Esophagus squamous epithelium (tissue), 5 donors: ENCODE measurements around the gene CD46. TPM values are rescaled to one million over a fixed set of nuclear protein-coding genes. Genes with fewer than 3 reads are reported as not detected.
A peak's percentile ranks its signal among the peaks of the same experiment; 100 is the strongest.

ENCODE experiments used
- DNase-seq: peaks from one replicate; lab custom pipeline; 2025; lab: John Stamatoyannopoulos, UW
- H3K27ac ChIP-seq, 4 donors: fragments of 200-600 bp; sonication (generic); one replicate each; pipeline ENCODE4 v1.5.1; 2016 to 2019; ENCODE audit warnings: mild to moderate bottlenecking in 1 of 4
- H3K27me3 ChIP-seq, 4 donors: fragments of 200-600 bp; sonication (generic); 1 replicate in 3 of 4; 2 replicates in 1 of 4; pipeline versions ENCODE4 v1.5.1 to v1.6.0; 2017 to 2021; ENCODE audit warnings: antibody characterized with exemption in 1 of 4
- H3K36me3 ChIP-seq, 3 donors: fragments of 200-600 bp; sonication (generic); one replicate each; pipeline ENCODE4 v1.5.1; 2016 to 2019
- H3K4me1 ChIP-seq, 3 donors: fragments of 200-600 bp; sonication (generic); one replicate each; pipeline ENCODE4 v1.5.1; 2017 to 2019
- H3K4me3 ChIP-seq, 4 donors: fragments of 200-600 bp; sonication (generic); 1 replicate in 3 of 4; 2 replicates in 1 of 4; pipeline ENCODE4 v1.5.1; 2016 to 2019; ENCODE audit warnings: mild to moderate bottlenecking in 2 of 4, moderate library complexity in 1 of 4
- H3K9me3 ChIP-seq, 3 donors: fragments of 200-600 bp; sonication (generic); one replicate each; pipeline ENCODE4 v1.5.1; 2016 to 2019
- POLR2A ChIP-seq, 4 donors: fragments of 450-650 bp; IDR thresholded peaks; one replicate each; pipeline ENCODE4 v1.6.1; 2017; ENCODE audit warnings: antibody characterized with exemption in 4 of 4, mild to moderate bottlenecking in 4 of 4, moderate library complexity in 3 of 4
- WGBS, 2 donors: methylation state at CpG; one replicate each; pipeline ENCODE4 v1.1.5; 2018; 5-methylcytosine and 5-hydroxymethylcytosine counted together
- intact Hi-C: fragments of 100-400 bp; cut with DNase I; formaldehyde crosslinking; loops from one replicate; pipeline ENCODE4 v1.15.0; 2022
- total RNA-seq, 4 donors: library from RNA; depleted of rRNA; stranded (reverse); fragments of >200 nt; gene quantifications; one replicate each; pipeline ENCODE4 v1.1.0, GENCODE V29; 2016
- TF ChIP-seq, protein P1 (sequence below), 6 experiments: fragments of 450-650 bp in 4 of 6; fragments of 200-600 bp in 2 of 6; sonication (generic) in 2 of 6; IDR thresholded peaks; one replicate each; pipeline ENCODE4 v1.5.1; 2016 to 2019; ENCODE audit warnings: antibody characterized with exemption in 6 of 6, mild to moderate bottlenecking in 4 of 6, moderate library complexity in 4 of 6
- donor health status: DM: yes; HTN: yes; CAD: no.

Gene CD46
- total RNA-seq, 4 donors from 2014 or later = 131 to 191 (median 157) TPM

DNA sequence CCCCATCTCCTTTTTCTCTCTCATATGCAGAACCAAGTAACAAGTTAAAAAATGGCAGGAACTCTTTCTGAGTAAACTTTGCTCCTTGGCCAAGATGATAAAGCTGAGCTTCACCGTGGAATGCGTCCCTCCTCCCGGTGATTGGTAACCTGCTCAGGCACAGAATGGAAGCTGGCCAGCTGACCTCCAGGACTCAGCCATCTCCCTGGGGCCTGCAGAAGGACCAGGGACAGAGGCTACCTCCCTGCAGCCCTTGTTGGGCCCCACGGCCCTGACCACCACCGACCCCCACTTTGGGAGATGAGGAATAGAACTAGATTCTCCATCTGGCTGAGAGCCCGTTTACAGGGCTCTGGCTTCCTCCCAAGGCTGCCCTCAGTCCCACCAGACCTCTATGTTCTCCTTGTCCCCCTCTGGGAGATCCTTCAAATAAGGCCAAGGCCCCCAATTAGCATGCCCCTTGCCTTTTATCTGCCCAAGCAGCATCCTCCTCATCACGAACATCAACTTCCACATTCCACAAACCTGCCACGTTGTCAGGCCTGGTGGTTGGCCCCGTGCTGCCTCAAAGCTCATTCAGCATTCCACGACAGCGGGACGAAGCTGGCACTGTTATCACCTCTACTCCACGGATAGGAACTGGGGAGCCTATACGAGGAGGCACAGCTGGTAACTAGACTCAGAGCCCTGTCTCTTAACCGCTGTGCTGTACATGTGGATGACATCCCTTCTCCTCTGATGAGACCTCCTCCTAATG, 84.9 kb downstream of the CD46 start:
- peaks cover 0 to 35% (median 0%) of the 10 kb centered on the region in 3 donors for H3K36me3 ChIP-seq
- H3K4me1 ChIP-seq = peaks cover 45 to 97% (median 50%) of the 10 kb centered on the region in 3 donors
- H3K27ac ChIP-seq = peak overlapping the region in 3 of 4 donors; percentile 31 to 81 (median 49)
- TF ChIP-seq, protein P1, sequence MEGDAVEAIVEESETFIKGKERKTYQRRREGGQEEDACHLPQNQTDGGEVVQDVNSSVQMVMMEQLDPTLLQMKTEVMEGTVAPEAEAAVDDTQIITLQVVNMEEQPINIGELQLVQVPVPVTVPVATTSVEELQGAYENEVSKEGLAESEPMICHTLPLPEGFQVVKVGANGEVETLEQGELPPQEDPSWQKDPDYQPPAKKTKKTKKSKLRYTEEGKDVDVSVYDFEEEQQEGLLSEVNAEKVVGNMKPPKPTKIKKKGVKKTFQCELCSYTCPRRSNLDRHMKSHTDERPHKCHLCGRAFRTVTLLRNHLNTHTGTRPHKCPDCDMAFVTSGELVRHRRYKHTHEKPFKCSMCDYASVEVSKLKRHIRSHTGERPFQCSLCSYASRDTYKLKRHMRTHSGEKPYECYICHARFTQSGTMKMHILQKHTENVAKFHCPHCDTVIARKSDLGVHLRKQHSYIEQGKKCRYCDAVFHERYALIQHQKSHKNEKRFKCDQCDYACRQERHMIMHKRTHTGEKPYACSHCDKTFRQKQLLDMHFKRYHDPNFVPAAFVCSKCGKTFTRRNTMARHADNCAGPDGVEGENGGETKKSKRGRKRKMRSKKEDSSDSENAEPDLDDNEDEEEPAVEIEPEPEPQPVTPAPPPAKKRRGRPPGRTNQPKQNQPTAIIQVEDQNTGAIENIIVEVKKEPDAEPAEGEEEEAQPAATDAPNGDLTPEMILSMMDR (IDR thresholded peaks at IDR 0.05) = no peak
- no peak for TF ChIP-seq POLR2A (IDR thresholded peaks at IDR 0.05)
- H3K9me3 ChIP-seq = no peaks in the 10 kb centered on the region
- 62 to 71% methylated on average over 12 to 15 of the region's 15 CpGs for WGBS, 2 donors
- H3K27me3 ChIP-seq = no peaks in the 10 kb centered on the region
- no peak for DNase-seq
- no peak overlapping the region for H3K4me3 ChIP-seq
- intact Hi-C loops = no loop called here

DNA sequence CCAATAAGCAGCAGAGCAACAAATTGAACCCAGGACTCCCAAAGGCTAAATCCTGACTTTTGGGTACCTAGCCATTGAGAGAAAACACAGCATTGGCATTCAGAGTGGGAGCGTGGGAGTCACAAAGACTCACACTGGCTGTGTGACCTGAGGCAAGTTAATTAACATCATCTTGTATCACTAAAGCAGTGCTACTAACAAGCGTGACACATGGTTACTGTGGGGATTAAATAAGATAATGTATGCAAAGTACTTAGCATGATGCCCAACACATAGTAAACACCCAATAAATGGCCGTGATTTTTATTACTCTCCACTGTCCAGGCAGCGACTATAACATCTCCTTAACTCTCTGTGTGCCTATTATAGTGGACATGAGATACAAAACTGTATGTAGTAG, 85.8 kb downstream of the CD46 start:
- Histone ChIP-seq H3K9me3 (no peaks in the 10 kb centered on the region), H3K27ac (peak overlapping the region in 2 of 4 donors; percentile 49 to 81), H3K4me3 (no peak overlapping the region), H3K36me3 (peaks cover 0 to 38% (median 0%) of the 10 kb centered on the region in 3 donors), H3K4me1 (peaks cover 44 to 97% (median 50%) of the 10 kb centered on the region in 3 donors), H3K27me3 (no peaks in the 10 kb centered on the region)
- TF ChIP-seq POLR2A (IDR thresholded peaks at IDR 0.05) = no peak
- TF ChIP-seq, protein P1 (IDR thresholded peaks at IDR 0.05) = no peak
- DNase-seq = no peak
- intact Hi-C loops = no loop called here
- WGBS, 2 donors = 66 to 67% methylated on average over 4 of the region's 4 CpGs

DNA sequence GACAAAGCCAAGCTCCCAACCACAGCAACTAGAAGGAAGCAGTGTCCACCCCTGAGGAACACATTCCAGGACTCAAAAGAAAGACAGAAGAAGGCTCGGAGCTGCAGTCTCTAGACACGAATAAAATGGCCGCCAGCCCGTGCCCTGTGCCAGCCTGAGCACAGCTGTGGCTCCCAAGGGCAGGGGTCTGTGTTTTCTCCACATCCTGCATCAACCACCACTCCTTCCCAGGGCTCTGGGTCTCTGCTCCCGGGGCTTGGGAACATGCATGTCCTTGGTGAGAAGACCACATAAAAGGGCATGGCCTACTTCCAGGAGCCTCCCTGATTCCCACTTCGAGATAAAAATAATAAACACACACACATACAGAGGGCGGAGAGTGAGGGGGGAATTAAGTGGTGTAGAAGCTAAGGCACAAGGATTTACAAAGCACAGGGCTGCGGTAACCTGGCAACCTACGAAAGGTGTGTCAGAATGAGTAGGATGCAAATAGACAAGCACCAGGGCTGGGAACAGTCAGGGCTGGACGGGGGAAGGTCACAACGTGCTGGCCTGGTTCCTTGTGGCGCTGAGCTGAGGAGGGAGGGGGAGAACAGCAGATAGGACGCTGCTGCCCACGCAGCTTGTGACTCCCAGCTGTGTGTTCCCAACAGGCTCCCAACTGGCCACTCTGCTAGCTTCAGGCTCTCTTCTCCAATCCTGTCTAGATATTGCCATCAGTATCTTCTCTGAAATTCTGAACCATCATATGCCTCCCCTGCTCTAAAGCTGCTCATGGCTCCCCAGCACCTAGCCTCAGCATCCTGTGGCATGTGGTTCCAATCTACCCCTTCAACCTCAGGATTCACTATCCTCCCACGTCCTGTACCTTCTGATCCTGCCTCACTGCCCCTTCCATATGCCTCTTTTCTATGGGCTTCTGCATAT, 86.6 kb downstream of the CD46 start:
- peaks cover 40 to 97% (median 50%) of the 10 kb centered on the region in 3 donors for H3K4me1 ChIP-seq
- intact Hi-C loops = no loop called here
- peak overlapping the region; percentile 45 to 81 (median 54) for H3K27ac ChIP-seq
- no peaks in the 10 kb centered on the region for H3K27me3 ChIP-seq
- WGBS, 2 donors = 43% methylated on average over 13 to 14 of the region's 15 CpGs
- H3K9me3 ChIP-seq = no peaks in the 10 kb centered on the region
- TF ChIP-seq, protein P1 (IDR thresholded peaks at IDR 0.05) = no peak
- TF ChIP-seq POLR2A (IDR thresholded peaks at IDR 0.05) = no peak
- peaks cover 0 to 43% (median 0%) of the 10 kb centered on the region in 3 donors for H3K36me3 ChIP-seq
- DNase-seq = no peak
- H3K4me3 ChIP-seq = no peak overlapping the region

DNA sequence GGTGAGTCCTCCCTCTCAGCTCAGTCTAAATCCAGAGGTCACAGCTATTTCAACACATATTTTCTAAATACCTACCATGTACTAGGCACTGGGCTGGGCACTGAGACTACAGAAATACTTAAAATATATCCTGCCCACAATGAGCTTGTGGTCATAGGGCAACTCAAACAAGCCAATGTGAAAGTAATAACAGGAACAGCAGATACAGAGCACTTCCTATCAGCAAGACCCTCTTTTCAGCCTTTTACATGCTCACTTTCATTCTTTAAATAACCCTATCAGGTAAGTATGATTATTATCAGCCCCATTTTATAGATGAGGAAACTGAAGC, 87.2 kb downstream of the CD46 start:
- Histone ChIP-seq H3K9me3 (no peaks in the 10 kb centered on the region), H3K36me3 (peaks cover 0 to 39% (median 0%) of the 10 kb centered on the region in 3 donors), H3K27me3 (no peaks in the 10 kb centered on the region), H3K4me3 (no peak overlapping the region), H3K4me1 (peaks cover 46 to 97% (median 46%) of the 10 kb centered on the region in 3 donors), H3K27ac (peak overlapping the region; percentile 45 to 81 (median 54))
- TF ChIP-seq, protein P1 (IDR thresholded peaks at IDR 0.05) = no peak
- TF ChIP-seq POLR2A (IDR thresholded peaks at IDR 0.05) = no peak
- no peak for DNase-seq
- intact Hi-C loops = no loop called here
